Left ventricle myocardium inferior (tissue), 1 donor: ENCODE results near the gene MPPED2. TPM values are rescaled to one million over a fixed set of nuclear protein-coding genes. Genes with fewer than 3 reads are reported as not detected.
"Not testable (repeated sequence)": the region's sequence is repeated elsewhere in the genome, so short reads cannot be mapped to it uniquely, and the experiment has no call there.

Experiments
- DNase-seq: peaks from one replicate; pipeline ENCODE4 v3.0.0-alpha.2; 2020
- H3K27ac ChIP-seq: fragments of 200-600 bp; replicated peaks from 2 replicates; pipeline ENCODE4 v1.8.0; 2021
- H3K27me3 ChIP-seq: fragments of 200-600 bp; 2 replicates; pipeline ENCODE4 v1.8.0; 2021; ENCODE audit warnings: low read depth
- H3K36me3 ChIP-seq: fragments of 200-600 bp; 2 replicates; pipeline ENCODE4 v1.8.0; 2021
- H3K4me1 ChIP-seq: fragments of 200-600 bp; 2 replicates; pipeline ENCODE4 v1.8.0; 2021
- H3K4me3 ChIP-seq: fragments of 200-600 bp; 2 replicates; pipeline ENCODE4 v1.8.0; 2021; ENCODE audit warnings: mild to moderate bottlenecking, moderate library complexity
- H3K9me3 ChIP-seq: fragments of 200-600 bp; replicated peaks from 2 replicates; pipeline ENCODE4 v1.8.0; 2021
- intact Hi-C: fragments of 100-400 bp; cut with micrococcal nuclease; formaldehyde crosslinking; loops from one replicate; pipeline ENCODE4 v1.11.0; 2022
- total RNA-seq: library from RNA; stranded (reverse); fragmentation: NEBNext Ultra II Directional; extraction: Animal tissue kit (Norgen Biotek cat#: 25700); gene quantifications from one replicate; pipeline ENCODE4 v1.2.1, GENCODE V29; 2021
- TF ChIP-seq, protein P1 (sequence below): fragments of 200-600 bp; IDR thresholded peaks from 2 replicates; pipeline ENCODE4 v1.8.0; 2021; ENCODE audit warnings: antibody characterized with exemption, mild to moderate bottlenecking, borderline replicate concordance
- donor health status: DM: no; HTN: yes; CAD: no; lungs with severe emphysema.

MPPED2 gene
- total RNA-seq, 1 donor from 2014 or later: 10.8 TPM

DNA sequence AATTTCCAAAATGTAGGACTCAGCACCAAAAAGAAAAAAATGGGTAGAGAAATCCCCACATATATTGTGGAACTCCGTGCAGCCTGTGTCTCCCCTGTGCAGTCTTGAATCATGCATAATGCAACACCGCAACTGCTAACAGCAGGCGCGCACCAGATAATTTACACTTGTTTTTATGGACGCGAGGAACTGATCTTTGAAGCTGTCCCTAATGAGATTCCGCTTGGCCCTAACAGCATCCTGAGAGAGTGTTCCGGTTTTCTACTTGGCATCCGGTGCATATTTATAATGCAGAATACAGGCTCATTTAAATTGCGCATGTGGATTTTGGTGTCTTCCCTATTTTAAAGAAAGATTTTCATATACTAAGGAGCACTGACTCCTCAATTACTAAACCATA is 21.1 kb downstream of the MPPED2 start:
- DNase-seq: no peak
- no peak overlapping the region for H3K4me3 ChIP-seq
- H3K27ac ChIP-seq: no peak overlapping the region
- no peaks in the 10 kb centered on the region for H3K9me3 ChIP-seq
- H3K36me3 ChIP-seq: no peaks in the 10 kb centered on the region
- peaks cover 33% of the 10 kb centered on the region for H3K4me1 ChIP-seq
- TF ChIP-seq, protein P1, sequence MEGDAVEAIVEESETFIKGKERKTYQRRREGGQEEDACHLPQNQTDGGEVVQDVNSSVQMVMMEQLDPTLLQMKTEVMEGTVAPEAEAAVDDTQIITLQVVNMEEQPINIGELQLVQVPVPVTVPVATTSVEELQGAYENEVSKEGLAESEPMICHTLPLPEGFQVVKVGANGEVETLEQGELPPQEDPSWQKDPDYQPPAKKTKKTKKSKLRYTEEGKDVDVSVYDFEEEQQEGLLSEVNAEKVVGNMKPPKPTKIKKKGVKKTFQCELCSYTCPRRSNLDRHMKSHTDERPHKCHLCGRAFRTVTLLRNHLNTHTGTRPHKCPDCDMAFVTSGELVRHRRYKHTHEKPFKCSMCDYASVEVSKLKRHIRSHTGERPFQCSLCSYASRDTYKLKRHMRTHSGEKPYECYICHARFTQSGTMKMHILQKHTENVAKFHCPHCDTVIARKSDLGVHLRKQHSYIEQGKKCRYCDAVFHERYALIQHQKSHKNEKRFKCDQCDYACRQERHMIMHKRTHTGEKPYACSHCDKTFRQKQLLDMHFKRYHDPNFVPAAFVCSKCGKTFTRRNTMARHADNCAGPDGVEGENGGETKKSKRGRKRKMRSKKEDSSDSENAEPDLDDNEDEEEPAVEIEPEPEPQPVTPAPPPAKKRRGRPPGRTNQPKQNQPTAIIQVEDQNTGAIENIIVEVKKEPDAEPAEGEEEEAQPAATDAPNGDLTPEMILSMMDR: no peak
- intact Hi-C loops: no loop called here
- H3K27me3 ChIP-seq: no peaks in the 10 kb centered on the region

GRCh38 chr11:30561691-30562415 is 24.3 kb downstream of the MPPED2 start:
- Histone ChIP-seq H3K27ac (no peak overlapping the region), H3K27me3 (no peaks in the 10 kb centered on the region), H3K4me1 (peaks cover 28% of the 10 kb centered on the region), H3K9me3 (no peaks in the 10 kb centered on the region), H3K36me3 (no peaks in the 10 kb centered on the region), H3K4me3 (no peak overlapping the region)
- TF ChIP-seq, protein P1: no peak
- intact Hi-C loops: no loop called here
- DNase-seq: no peak

DNA sequence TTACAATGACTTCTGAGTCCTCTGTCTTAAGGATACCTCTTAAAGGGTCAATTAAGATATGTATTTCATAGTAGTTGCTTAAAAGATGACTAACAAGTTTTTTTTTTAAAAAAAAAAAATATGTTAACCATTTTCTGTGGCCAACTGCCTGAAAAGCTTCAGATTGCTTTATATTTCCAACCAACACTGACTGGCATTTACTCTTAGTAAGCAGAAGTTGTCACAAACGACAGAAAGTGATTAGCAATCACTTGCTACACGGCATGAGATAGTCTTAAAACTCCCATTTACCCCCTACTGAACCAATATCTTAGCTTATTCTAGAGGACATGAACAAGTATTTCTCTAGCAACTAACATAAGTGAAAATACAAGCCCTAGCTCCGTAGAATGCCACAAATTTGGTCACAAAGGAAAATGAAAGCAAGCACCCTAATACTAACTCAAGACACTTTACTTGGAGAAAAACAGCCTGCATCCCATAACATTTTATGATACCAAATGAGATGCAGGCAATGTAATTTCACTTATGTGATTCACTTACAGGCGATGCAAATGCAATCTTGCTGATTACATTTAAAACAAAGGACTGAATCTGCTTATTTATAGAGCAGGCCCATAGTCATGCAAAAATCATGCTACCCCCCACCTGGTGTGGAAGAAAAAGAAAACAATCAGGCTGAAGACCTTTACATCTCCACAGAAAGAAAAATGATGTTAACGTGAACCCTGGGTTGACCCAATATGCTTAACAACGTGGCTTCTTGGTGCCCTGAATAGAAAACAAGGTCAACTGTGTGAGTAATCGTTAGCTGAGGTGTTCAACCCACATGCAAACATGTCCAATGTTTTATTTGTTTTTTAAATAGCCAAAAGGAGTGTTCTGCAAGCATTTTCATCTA is 25.7 kb downstream of the MPPED2 start:
- TF ChIP-seq, protein P1: no peak
- intact Hi-C loops: no loop called here
- Histone ChIP-seq H3K9me3 (no peaks in the 10 kb centered on the region), H3K36me3 (no peaks in the 10 kb centered on the region), H3K27me3 (no peaks in the 10 kb centered on the region), H3K27ac (peak overlapping the region; percentile 43), H3K4me1 (peaks cover 22% of the 10 kb centered on the region), H3K4me3 (peak overlapping the region; percentile 55)
- no peak for DNase-seq

- Histone ChIP-seq H3K4me3 (no peak overlapping the region), H3K9me3 (no peaks in the 10 kb centered on the region), H3K27ac (no peak overlapping the region), H3K36me3 (no peaks in the 10 kb centered on the region), H3K4me1 (peaks cover 22% of the 10 kb centered on the region), H3K27me3 (no peaks in the 10 kb centered on the region)
- DNase-seq: no peak
- TF ChIP-seq, protein P1: no peak
- intact Hi-C loops: no loop called here
Observed at GRCh38 chr11:30559004-30559403, 27.1 kb downstream of the MPPED2 start.

DNA sequence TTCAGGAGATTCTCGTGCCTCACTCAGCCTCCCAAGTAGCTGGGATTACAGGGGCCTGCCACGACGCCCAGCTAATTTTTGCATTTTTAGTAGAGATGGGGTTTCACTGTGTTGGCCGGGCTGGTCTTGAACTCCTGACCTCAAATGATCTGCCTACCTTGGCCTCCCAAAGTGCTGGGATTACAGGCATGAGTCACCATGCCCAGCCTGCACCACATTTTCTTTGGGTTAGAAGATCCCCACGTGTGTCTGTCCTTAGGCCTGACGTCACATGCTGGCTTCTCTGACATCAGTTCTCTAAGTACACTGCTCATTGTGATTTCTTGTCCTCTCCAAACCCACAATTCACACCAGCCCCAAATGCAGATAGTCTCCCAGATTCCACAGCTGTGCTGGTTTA is 31.6 kb downstream of the MPPED2 start:
- H3K36me3 ChIP-seq, intact Hi-C loops: not testable (repeated sequence)

More for the DNA sequence above, 31.6 kb downstream of the MPPED2 start:
- peaks cover 11% of the 10 kb centered on the region for H3K4me1 ChIP-seq
- DNase-seq, H3K27ac ChIP-seq, H3K9me3 ChIP-seq, H3K27me3 ChIP-seq, H3K4me3 ChIP-seq: not testable (repeated sequence)
